Adrenal gland (tissue), 12 donors: Measurements from ENCODE around the gene PAPSS1. TPM values are rescaled to one million over a fixed set of nuclear protein-coding genes. Genes with fewer than 3 reads are reported as not detected.

Experiments
- DNase-seq, 7 donors: peaks; one replicate each; pipeline ENCODE4 v3.0.0-alpha.2; 2019 to 2020
- H3K27ac ChIP-seq, 5 donors: fragments of 200-600 bp; sonication (generic) in 4 of 5; 1 replicate in 3 of 5; 2 replicates in 2 of 5; pipeline versions ENCODE4 v1.5.1 to v1.8.0; 2016 to 2020; ENCODE audit warnings: mild to moderate bottlenecking in 1 of 5
- H3K27me3 ChIP-seq: fragments of 200-600 bp; 2 replicates; pipeline ENCODE4 v1.8.0; 2021
- H3K36me3 ChIP-seq, 2 donors: fragments of 200-600 bp; replicated peaks in 1 of 2; 1 replicate in 1 of 2; 2 replicates in 1 of 2; pipeline versions ENCODE4 v1.5.1 to v1.8.0; 2018 to 2022
- H3K4me1 ChIP-seq, 2 donors: fragments of 200-600 bp; replicated peaks in 1 of 2; 1 replicate in 1 of 2; 2 replicates in 1 of 2; pipeline versions ENCODE4 v1.5.1 to v1.8.0; 2018 to 2021
- H3K4me3 ChIP-seq, 4 donors: fragments of 200-600 bp; sonication (generic) in 3 of 4; one replicate each; pipeline ENCODE4 v1.5.1; 2016 to 2018
- H3K9me3 ChIP-seq, 3 donors: fragments of 200-600 bp; sonication (generic) in 1 of 3; replicated peaks in 1 of 3; 1 replicate in 2 of 3; 2 replicates in 1 of 3; pipeline versions ENCODE4 v1.5.1 to v1.8.0; 2016 to 2021
- CTCF ChIP-seq, 6 experiments: fragments of 450-650 bp in 4 of 6; fragments of 200-600 bp in 2 of 6; sonication (generic) in 1 of 6; IDR thresholded peaks; 1 replicate in 5 of 6; 2 replicates in 1 of 6; pipeline versions ENCODE4 v1.5.1 to v1.8.0; 2016 to 2021; ENCODE audit warnings: antibody characterized with exemption in 6 of 6, mild to moderate bottlenecking in 2 of 6, moderate library complexity in 1 of 6
- POLR2A ChIP-seq, 2 donors: fragments of 450-650 bp; IDR thresholded peaks; one replicate each; pipeline ENCODE4 v1.6.1; 2017; ENCODE audit warnings: antibody characterized with exemption in 2 of 2, mild to moderate bottlenecking in 2 of 2, moderate library complexity in 1 of 2
- WGBS, 4 donors: extraction: QIAGEN DNeasy Blood & Tissue Kit in 2 of 4; methylation state at CpG; one replicate each; pipeline versions ENCODE4 v1.1.5 to v1.1.7; 2013 to 2017; 5-methylcytosine and 5-hydroxymethylcytosine counted together
- intact Hi-C, 2 donors: fragments of 100-400 bp; cut with DNase I; formaldehyde crosslinking; loops; one replicate each; pipeline versions ENCODE4 v1.14.1 to v1.15.0; 2022 to 2023
- polyA plus RNA-seq, 3 donors: library from polyadenylated mRNA; stranded (reverse); fragments of 200-250 nt in 2 of 3; fragments of 350-450 nt in 1 of 3; fragmentation: Illumina TruSeq in 1 of 3; extraction: RNeasy Lipid Tissue Mini Kit (QIAGEN cat#74804) in 1 of 3; gene quantifications; one replicate each; pipeline ENCODE4 v1.2.3, GENCODE V29; 2013 to 2014
- total RNA-seq, 9 donors: library from RNA; depleted of rRNA in 4 of 9; stranded (reverse); fragments of >200 nt in 4 of 9; fragments of 120-200 nt in 1 of 9; fragmentation: NEBNext Ultra II Directional in 1 of 9; extraction: Animal tissue kit (Norgen Biotek cat#: 25700) in 1 of 9; gene quantifications; one replicate each; pipeline versions ENCODE4 v1.1.0 to v1.2.4, GENCODE V29; 2013 to 2023
- donor health status: healthy with polysubstance abuse.
- donor health status: Bipolar disorder and iron deficiency.
- donor health status: DM: yes; HTN: yes; CAD: no.
- donor health status: DM: no; HTN: no; CAD: no.
- donor health status: DM: no; HTN: no; CAD: no.
- donor health status: DM: yes; HTN: yes; CAD: no.

PAPSS1 gene
- total and polyA plus RNA-seq, 12 donors: 13.1 to 22.6 (median 17.4) TPM

- TF ChIP-seq POLR2A (IDR thresholded peaks at IDR 0.05) (no peak), CTCF (IDR thresholded peaks at IDR 0.05) (no peak)
- Histone ChIP-seq H3K4me1 (no peaks in the 10 kb centered on the region), H3K4me3 (no peak overlapping the region), H3K9me3 (no peaks in the 10 kb centered on the region), H3K27ac (no peak overlapping the region), H3K36me3 (no peaks in the 10 kb centered on the region), H3K27me3 (no peaks in the 10 kb centered on the region)
- intact Hi-C loops: no loop called here
- no peak for DNase-seq
- 30 to 63% (median 51%) methylated on average over 2 of the region's 2 CpGs for WGBS, 4 donors
These were observed 149.1 kb downstream of the PAPSS1 start for GRCh38 chr4:107570952-107571351.

- Histone ChIP-seq H3K4me3 (no peak overlapping the region), H3K27me3 (no peaks in the 10 kb centered on the region), H3K27ac (no peak overlapping the region), H3K9me3 (no peaks in the 10 kb centered on the region), H3K36me3 (no peaks in the 10 kb centered on the region), H3K4me1 (no peaks in the 10 kb centered on the region)
- TF ChIP-seq CTCF (IDR thresholded peaks at IDR 0.05): no peak
- DNase-seq: no peak
- intact Hi-C loops: no loop called here
- WGBS, 4 donors: 43 to 51% (median 47%) methylated on average over 4 to 5 of the region's 5 CpGs
These were observed 155.7 kb downstream of the PAPSS1 start for GRCh38 chr4:107564326-107564725.

Other genes starting within 250 kb of the PAPSS1 start
- gene SGMS2, start 104.7 kb upstream of the PAPSS1 start, total RNA-seq: 10 to 100 TPM in 8 of 9 donors, 1 to 10 TPM in 1; 1.3 to 52.3 (median 21.8) TPM
- 10 to 100 TPM in 1 of 3 donors, 1 to 10 TPM in 2; 1.0 to 12.1 (median 1.6) TPM for gene SGMS2, start 104.7 kb upstream of the PAPSS1 start, polyA plus RNA-seq
- gene CYP2U1, start 211.3 kb upstream of the PAPSS1 start, total RNA-seq: 10 to 100 TPM in 5 of 9 donors, 1 to 10 TPM in 4; 4.4 to 21.3 (median 10.9) TPM
- gene CYP2U1, start 211.3 kb upstream of the PAPSS1 start, polyA plus RNA-seq: 1 to 10 TPM; 2.3 to 7.3 (median 2.7) TPM